Spleen (tissue), 11 donors: ENCODE measurements around the gene SLC27A1. TPM values are rescaled to one million over a fixed set of nuclear protein-coding genes. Genes with fewer than 3 reads are reported as not detected.
A peak's percentile ranks its signal among the peaks of the same experiment; 100 is the strongest.

Source experiments
- DNase-seq: peaks from one replicate; pipeline ENCODE4 v3.0.0-alpha.2; 2020
- H3K27ac ChIP-seq, 8 donors: fragments of 200-600 bp; sonication (generic) in 7 of 8; 1 replicate in 4 of 8; 2 replicates in 4 of 8; pipeline versions ENCODE4 v1.5.0 to v1.8.0; 2016 to 2021; ENCODE audit warnings: inconsistent platforms in 4 of 8, mild to moderate bottlenecking in 4 of 8, moderate library complexity in 1 of 8
- H3K27me3 ChIP-seq, 7 donors: fragments of 200-600 bp; sonication (generic) in 6 of 7; replicated peaks in 1 of 7; 1 replicate in 4 of 7; 2 replicates in 3 of 7; pipeline versions ENCODE4 v1.5.0 to v1.8.0; 2016 to 2021; ENCODE audit warnings: inconsistent platforms in 3 of 7, mild to moderate bottlenecking in 1 of 7
- H3K36me3 ChIP-seq, 6 donors: fragments of 200-600 bp; sonication (generic) in 5 of 6; 1 replicate in 4 of 6; 2 replicates in 2 of 6; pipeline versions ENCODE4 v1.5.0 to v1.8.0; 2016 to 2021; ENCODE audit warnings: inconsistent platforms in 2 of 6
- H3K4me1 ChIP-seq, 6 donors: fragments of 200-600 bp; sonication (generic) in 5 of 6; 1 replicate in 3 of 6; 2 replicates in 3 of 6; pipeline versions ENCODE4 v1.5.0 to v1.8.0; 2016 to 2021; ENCODE audit warnings: inconsistent platforms in 3 of 6
- H3K4me3 ChIP-seq, 8 donors: fragments of 200-600 bp; sonication (generic) in 7 of 8; 1 replicate in 4 of 8; 2 replicates in 4 of 8; pipeline versions ENCODE4 v1.5.0 to v1.8.0; 2016 to 2021; ENCODE audit warnings: inconsistent platforms in 4 of 8, mild to moderate bottlenecking in 4 of 8, moderate library complexity in 2 of 8
- H3K9me3 ChIP-seq, 8 donors: fragments of 200-600 bp; sonication (generic) in 7 of 8; 1 replicate in 4 of 8; 2 replicates in 4 of 8; pipeline versions ENCODE4 v1.5.0 to v1.8.0; 2016 to 2021; ENCODE audit warnings: inconsistent platforms in 4 of 8
- CTCF ChIP-seq, 11 experiments: fragments of 200-600 bp in 7 of 11; fragments of 450-650 bp in 4 of 11; sonication (generic) in 4 of 11; IDR thresholded peaks in 8 of 11; conservative IDR thresholded peaks in 3 of 11; 1 replicate in 7 of 11; 2 replicates in 4 of 11; pipeline versions ENCODE4 v1.4.0 to v1.8.0; 2016 to 2021; ENCODE audit warnings: antibody characterized with exemption in 11 of 11, inconsistent platforms in 4 of 11, mild to moderate bottlenecking in 1 of 11
- POLR2A ChIP-seq, 3 donors: fragments of 450-650 bp; IDR thresholded peaks; one replicate each; pipeline ENCODE4 v1.5.1; 2017; ENCODE audit warnings: antibody characterized with exemption in 3 of 3, mild to moderate bottlenecking in 1 of 3
- POLR2AphosphoS5 ChIP-seq, 3 donors: sonication (generic); formaldehyde crosslinking; IDR thresholded peaks; one replicate each; pipeline ENCODE4 v1.5.1; 2017; ENCODE audit warnings: antibody characterized with exemption in 3 of 3
- WGBS, 5 donors: extraction: QIAGEN DNeasy Blood & Tissue Kit in 3 of 5; methylation state at CpG; one replicate each; pipeline versions ENCODE4 v1.1.5 to v1.1.7; 2013 to 2018; 5-methylcytosine and 5-hydroxymethylcytosine counted together
- intact Hi-C: fragments of 100-400 bp; cut with DNase I; formaldehyde crosslinking; loops from one replicate; pipeline ENCODE4 v1.15.0; 2023; ENCODE audit warnings: low total_unique reads
- polyA plus RNA-seq, 3 donors: library from polyadenylated mRNA; stranded (reverse); fragments of 200-250 nt; gene quantifications; one replicate each; pipeline ENCODE4 v1.2.1, GENCODE V29; 2013
- total RNA-seq, 7 donors: library from RNA; depleted of rRNA in 3 of 7; stranded (reverse); fragments of >200 nt in 3 of 7; fragmentation: NEBNext Ultra II Directional in 4 of 7; extraction: Animal tissue kit (Norgen Biotek cat#: 25700) in 4 of 7; gene quantifications; one replicate each; pipeline versions ENCODE4 v1.1.0 to v1.2.1, GENCODE V29; 2016 to 2021
- donor health status: healthy with polysubstance abuse.
- donor health status: DM: no; HTN: no; CAD: no; lungs with moderate emphysema.
- donor health status: DM: no; HTN: no; CAD: no.
- donor health status: Bipolar disorder and iron deficiency.
- donor health status: healthy.
- donor health status: DM: no; HTN: no; CAD: no.
- donor health status: DM: yes; HTN: yes; CAD: no.

The SLC27A1 gene
- total and polyA plus RNA-seq, 10 donors: 4.8 to 23.3 (median 14.8) TPM

- TF ChIP-seq CTCF (IDR thresholded peaks at IDR 0.05 in 8 of 11, conservative IDR thresholded peaks at IDR 0.05 in 3 of 11) (no peak), POLR2AphosphoS5 (IDR thresholded peaks at IDR 0.05) (no peak), POLR2A (IDR thresholded peaks at IDR 0.05) (no peak)
- no peak for DNase-seq
Measured at GRCh38 chr19:17457616-17458015, 12.7 kb upstream of the SLC27A1 start.

DNA sequence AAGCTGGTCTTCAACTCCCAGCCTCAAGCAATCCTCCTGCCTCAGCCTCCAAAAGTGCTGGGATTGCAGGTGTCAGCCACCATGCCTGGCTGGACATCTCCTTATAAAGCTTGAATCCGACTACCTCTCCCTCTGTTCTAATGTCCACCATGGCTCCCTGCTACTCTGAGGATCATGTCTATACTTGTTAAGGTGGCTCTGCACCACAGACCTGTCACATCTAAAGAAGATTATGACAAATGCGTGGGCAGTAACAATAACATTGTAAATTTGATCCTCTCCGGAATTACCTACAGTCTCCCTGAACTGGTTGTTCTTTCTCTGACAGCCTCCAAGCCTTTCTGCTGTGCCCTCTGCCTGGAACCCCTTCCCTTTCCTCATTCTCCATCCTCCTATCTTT is 11.4 kb upstream of the SLC27A1 start:
- peaks cover 0 to 11% (median 5%) of the 10 kb centered on the region in 6 donors for H3K4me1 ChIP-seq
- no peak overlapping the region for H3K4me3 ChIP-seq
- intact Hi-C loops: no loop called here
- 81 to 87% (median 84%) methylated on average over 3 of the region's 3 CpGs for WGBS, 5 donors
- peaks cover 0 to 87% (median 54%) of the 10 kb centered on the region in 7 donors for H3K27me3 ChIP-seq
- no peak for DNase-seq
- no peak overlapping the region for H3K27ac ChIP-seq
- no peaks in the 10 kb centered on the region for H3K9me3 ChIP-seq
- H3K36me3 ChIP-seq: no peaks in the 10 kb centered on the region
- TF ChIP-seq CTCF (IDR thresholded peaks at IDR 0.05 in 8 of 11, conservative IDR thresholded peaks at IDR 0.05 in 3 of 11): no peak

More at GRCh38 chr19:17457616-17458015, 12.7 kb upstream of the SLC27A1 start:
- no peak overlapping the region for H3K27ac ChIP-seq
- no peaks in the 10 kb centered on the region for H3K9me3 ChIP-seq
- H3K36me3 ChIP-seq: no peaks in the 10 kb centered on the region
- intact Hi-C loops: no loop called here
- 58 to 67% (median 64%) methylated on average over 6 of the region's 6 CpGs for whole genome bisulfite sequencing, 5 donors
- H3K27me3 ChIP-seq: peaks cover 0 to 99% (median 54%) of the 10 kb centered on the region in 7 donors
- H3K4me3 ChIP-seq: no peak overlapping the region
- H3K4me1 ChIP-seq: peaks cover 0 to 18% (median 8%) of the 10 kb centered on the region in 6 donors

- Histone ChIP-seq H3K27ac (no peak within 1 kb of the TSS), H3K9me3 (no peaks in the 10 kb centered on the region), H3K27me3 (peaks cover 0 to 76% (median 39%) of the 10 kb centered on the region in 7 donors), H3K4me3 (no peak within 1 kb of the TSS), H3K36me3 (no peaks in the 10 kb centered on the region), H3K4me1 (peaks cover 0 to 4% (median 2%) of the 10 kb centered on the region in 6 donors)
- intact Hi-C loops: no loop called here
- DNase-seq: no peak
- TF ChIP-seq POLR2AphosphoS5 (IDR thresholded peaks at IDR 0.05): no peak
- no peak for TF ChIP-seq POLR2A (IDR thresholded peaks at IDR 0.05)
- TF ChIP-seq CTCF (IDR thresholded peaks at IDR 0.05 in 8 of 11, conservative IDR thresholded peaks at IDR 0.05 in 3 of 11): no peak
- 85 to 94% (median 90%) methylated on average over 26 of the region's 26 CpGs for WGBS, 5 donors
Measured at GRCh38 chr19:17460372-17461230, 9.7 kb upstream of the SLC27A1 start, which contains the start of gene NXNL1. NXNL1 (minus strand) TSS chr19:17460926; CDS start chr19:17460869, 57 bp downstream.

- DNase-seq: no peak
- no peak overlapping the region for H3K27ac ChIP-seq
- H3K4me3 ChIP-seq: no peak overlapping the region
- peaks cover 0 to 18% (median 0%) of the 10 kb centered on the region in 7 donors for H3K27me3 ChIP-seq
- no peaks in the 10 kb centered on the region for H3K36me3 ChIP-seq
- TF ChIP-seq POLR2A (IDR thresholded peaks at IDR 0.05) (no peak), CTCF (IDR thresholded peaks at IDR 0.05 in 8 of 11, conservative IDR thresholded peaks at IDR 0.05 in 3 of 11) (peak in 4 of 11 experiments; percentile 0 to 39 (median 21)), POLR2AphosphoS5 (IDR thresholded peaks at IDR 0.05) (no peak)
- intact Hi-C loops: loop anchor here (5.0 kb wide), 1 partner anchor 69 kb away; no protein-coding TSS in a partner anchor
- no peaks in the 10 kb centered on the region for H3K9me3 ChIP-seq
- WGBS, 5 donors: 41 to 60% (median 52%) methylated on average over 6 of the region's 6 CpGs
- peaks cover 8 to 36% (median 24%) of the 10 kb centered on the region in 6 donors for H3K4me1 ChIP-seq
Measured at GRCh38 chr19:17466487-17466850, 3.9 kb upstream of the SLC27A1 start.
